Panc1 (cell line): ENCODE results near the gene LRRC4B.
A peak's percentile ranks its signal among the peaks of the same experiment; 100 is the strongest.

Experiments
- POLR2AphosphoS5 ChIP-seq: IDR thresholded peaks from 2 replicates; pipeline ENCODE4 v1.6.1; 2012; ENCODE audit warnings: mild to moderate bottlenecking, low read depth, low read length, moderate library complexity
- SIN3A ChIP-seq: IDR thresholded peaks from 2 replicates; pipeline ENCODE4 v1.6.1; 2012; ENCODE audit warnings: low read depth, mild to moderate bottlenecking, low read length, moderate library complexity, borderline replicate concordance; ENCODE audit not compliant: insufficient read depth
- TCF7L2 ChIP-seq: IDR thresholded peaks from 2 replicates; pipeline ENCODE4 v1.6.1; 2011; ENCODE audit warnings: mild to moderate bottlenecking, low read depth, low read length, inconsistent platforms
- TF ChIP-seq, protein P1 (sequence below): fragments of 450-650 bp; IDR thresholded peaks from 2 replicates; pipeline ENCODE4 v1.5.1; 2017; ENCODE audit warnings: mild to moderate bottlenecking
- TF ChIP-seq, protein P2 (sequence below), 2 experiments: IDR thresholded peaks; 2 replicates each; pipeline ENCODE4 v1.6.1; 2011 to 2012; ENCODE audit warnings: low read depth in 2 of 2, control low read depth in 1 of 2, low read length in 1 of 2, mild to moderate bottlenecking in 1 of 2, moderate library complexity in 1 of 2; ENCODE audit not compliant: insufficient read depth in 1 of 2

DNA sequence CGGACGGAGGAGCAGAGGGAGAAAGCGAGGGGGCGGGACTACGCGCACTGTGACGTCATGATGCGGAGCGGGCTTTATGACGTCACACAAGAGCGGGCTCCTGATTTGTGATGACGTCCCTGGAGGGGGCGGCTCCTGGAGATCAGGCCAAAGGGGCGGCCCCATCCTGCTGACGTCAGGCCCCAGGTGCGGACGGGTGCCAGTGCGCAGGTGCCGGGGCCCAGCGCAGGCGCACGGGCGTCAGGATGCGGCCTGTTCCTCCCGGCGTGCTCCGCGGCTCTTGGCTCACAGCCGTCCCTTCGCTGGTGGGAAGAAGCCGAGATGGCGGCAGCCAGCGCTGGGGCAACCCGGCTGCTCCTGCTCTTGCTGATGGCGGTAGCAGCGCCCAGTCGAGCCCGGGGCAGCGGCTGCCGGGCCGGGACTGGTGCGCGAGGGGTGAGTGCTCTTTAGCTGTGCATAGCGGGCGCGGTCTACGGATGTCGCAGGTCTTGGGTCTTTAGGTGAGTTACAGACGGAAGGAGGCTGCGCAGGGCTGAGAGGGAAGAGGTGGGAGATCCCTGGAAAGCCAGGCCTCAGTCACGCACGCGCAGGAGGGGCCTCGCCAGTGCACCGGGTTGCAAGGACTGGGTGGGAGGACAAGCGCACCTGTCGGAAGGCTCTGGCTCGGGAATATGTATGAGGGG lies 91.9 kb downstream of the LRRC4B start, which contains the start of the genes EMC10 and GARIN5A:
- TF ChIP-seq, protein P1, sequence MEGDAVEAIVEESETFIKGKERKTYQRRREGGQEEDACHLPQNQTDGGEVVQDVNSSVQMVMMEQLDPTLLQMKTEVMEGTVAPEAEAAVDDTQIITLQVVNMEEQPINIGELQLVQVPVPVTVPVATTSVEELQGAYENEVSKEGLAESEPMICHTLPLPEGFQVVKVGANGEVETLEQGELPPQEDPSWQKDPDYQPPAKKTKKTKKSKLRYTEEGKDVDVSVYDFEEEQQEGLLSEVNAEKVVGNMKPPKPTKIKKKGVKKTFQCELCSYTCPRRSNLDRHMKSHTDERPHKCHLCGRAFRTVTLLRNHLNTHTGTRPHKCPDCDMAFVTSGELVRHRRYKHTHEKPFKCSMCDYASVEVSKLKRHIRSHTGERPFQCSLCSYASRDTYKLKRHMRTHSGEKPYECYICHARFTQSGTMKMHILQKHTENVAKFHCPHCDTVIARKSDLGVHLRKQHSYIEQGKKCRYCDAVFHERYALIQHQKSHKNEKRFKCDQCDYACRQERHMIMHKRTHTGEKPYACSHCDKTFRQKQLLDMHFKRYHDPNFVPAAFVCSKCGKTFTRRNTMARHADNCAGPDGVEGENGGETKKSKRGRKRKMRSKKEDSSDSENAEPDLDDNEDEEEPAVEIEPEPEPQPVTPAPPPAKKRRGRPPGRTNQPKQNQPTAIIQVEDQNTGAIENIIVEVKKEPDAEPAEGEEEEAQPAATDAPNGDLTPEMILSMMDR, result no peak
- TF ChIP-seq, protein P2, sequence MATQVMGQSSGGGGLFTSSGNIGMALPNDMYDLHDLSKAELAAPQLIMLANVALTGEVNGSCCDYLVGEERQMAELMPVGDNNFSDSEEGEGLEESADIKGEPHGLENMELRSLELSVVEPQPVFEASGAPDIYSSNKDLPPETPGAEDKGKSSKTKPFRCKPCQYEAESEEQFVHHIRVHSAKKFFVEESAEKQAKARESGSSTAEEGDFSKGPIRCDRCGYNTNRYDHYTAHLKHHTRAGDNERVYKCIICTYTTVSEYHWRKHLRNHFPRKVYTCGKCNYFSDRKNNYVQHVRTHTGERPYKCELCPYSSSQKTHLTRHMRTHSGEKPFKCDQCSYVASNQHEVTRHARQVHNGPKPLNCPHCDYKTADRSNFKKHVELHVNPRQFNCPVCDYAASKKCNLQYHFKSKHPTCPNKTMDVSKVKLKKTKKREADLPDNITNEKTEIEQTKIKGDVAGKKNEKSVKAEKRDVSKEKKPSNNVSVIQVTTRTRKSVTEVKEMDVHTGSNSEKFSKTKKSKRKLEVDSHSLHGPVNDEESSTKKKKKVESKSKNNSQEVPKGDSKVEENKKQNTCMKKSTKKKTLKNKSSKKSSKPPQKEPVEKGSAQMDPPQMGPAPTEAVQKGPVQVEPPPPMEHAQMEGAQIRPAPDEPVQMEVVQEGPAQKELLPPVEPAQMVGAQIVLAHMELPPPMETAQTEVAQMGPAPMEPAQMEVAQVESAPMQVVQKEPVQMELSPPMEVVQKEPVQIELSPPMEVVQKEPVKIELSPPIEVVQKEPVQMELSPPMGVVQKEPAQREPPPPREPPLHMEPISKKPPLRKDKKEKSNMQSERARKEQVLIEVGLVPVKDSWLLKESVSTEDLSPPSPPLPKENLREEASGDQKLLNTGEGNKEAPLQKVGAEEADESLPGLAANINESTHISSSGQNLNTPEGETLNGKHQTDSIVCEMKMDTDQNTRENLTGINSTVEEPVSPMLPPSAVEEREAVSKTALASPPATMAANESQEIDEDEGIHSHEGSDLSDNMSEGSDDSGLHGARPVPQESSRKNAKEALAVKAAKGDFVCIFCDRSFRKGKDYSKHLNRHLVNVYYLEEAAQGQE (IDR thresholded peaks at IDR 0.05; ENCODE audit: insufficient read depth in 1 of 2, low read depth in 2 of 2, low read length in 1 of 2), result no peak
- TF ChIP-seq POLR2AphosphoS5, result peak; percentile 74
- no peak for TF ChIP-seq TCF7L2
- TF ChIP-seq SIN3A, result 0 out of 2 replicates have a peak, but pooled peaks have one; percentile 40
